Endothelial cell (in vitro differentiated cells): ENCODE data around the gene ASB9. TPM values are rescaled to one million over a fixed set of nuclear protein-coding genes. Genes with fewer than 3 reads are reported as not detected.

ENCODE experiments used
- DNase-seq: peaks from one replicate; pipeline ENCODE4 v3.0.0; 2021; ENCODE audit warnings: low spot score
- H3K27ac Mint-ChIP-seq: one replicate; pipeline ENCODE4 v1.8.0; 2021; ENCODE audit warnings: mixed read lengths, inconsistent platforms; ENCODE audit not compliant: unreplicated experiment
- H3K27me3 Mint-ChIP-seq: one replicate; pipeline ENCODE4 v1.8.0; 2021; ENCODE audit warnings: mild to moderate bottlenecking, moderate library complexity, mixed read lengths, inconsistent platforms; ENCODE audit not compliant: unreplicated experiment
- H3K36me3 Mint-ChIP-seq: one replicate; pipeline ENCODE4 v1.8.0; 2021; ENCODE audit warnings: mild to moderate bottlenecking, low read depth, mixed read lengths, inconsistent platforms; ENCODE audit not compliant: unreplicated experiment
- H3K4me1 Mint-ChIP-seq: one replicate; pipeline ENCODE4 v1.8.0; 2021; ENCODE audit warnings: mild to moderate bottlenecking, mixed read lengths, inconsistent platforms; ENCODE audit not compliant: unreplicated experiment
- H3K4me3 Mint-ChIP-seq: one replicate; pipeline ENCODE4 v1.8.0; 2021; ENCODE audit warnings: mild to moderate bottlenecking, mixed read lengths, inconsistent platforms; ENCODE audit not compliant: unreplicated experiment
- H3K9me3 Mint-ChIP-seq: one replicate; pipeline ENCODE4 v1.8.0; 2021; ENCODE audit warnings: mixed read lengths, inconsistent platforms; ENCODE audit not compliant: unreplicated experiment
- total RNA-seq: library from RNA; stranded (reverse); fragmentation: NEBNext Ultra II Directional; extraction: Animal tissue kit (Norgen Biotek cat#: 25700); gene quantifications from one replicate; pipeline ENCODE4 v1.2.1, GENCODE V29; 2021; ENCODE audit not compliant: unreplicated experiment
- TF ChIP-seq, protein P1 (sequence below): fragments of 200-600 bp; sonication (generic); IDR thresholded peaks from one replicate; pipeline ENCODE4 v1.5.0; 2021; ENCODE audit warnings: antibody characterized with exemption; ENCODE audit not compliant: unreplicated experiment

Gene ASB9
- total RNA-seq, 1 donor from 2014 or later: 2.8 TPM

DNA sequence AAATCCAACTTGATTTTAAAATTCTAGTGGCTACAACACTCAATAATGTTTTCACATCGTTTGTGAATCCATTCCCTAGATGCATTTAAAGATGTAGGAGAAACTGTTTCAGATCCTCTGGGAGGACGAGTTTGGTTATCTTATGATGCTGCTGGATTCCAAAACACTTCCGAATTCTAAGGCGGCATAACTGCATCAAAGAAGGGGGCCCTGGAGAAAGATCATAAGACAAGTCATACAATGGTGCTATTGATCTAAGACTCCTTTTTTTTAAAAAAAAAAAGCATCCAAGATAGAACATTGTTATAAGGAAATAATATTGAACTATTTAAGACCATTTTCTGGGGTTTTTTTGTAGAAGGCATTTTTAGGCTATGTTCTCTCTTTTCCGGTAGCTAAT is 25.5 kb downstream of the ASB9 start:
- TF ChIP-seq, protein P1, sequence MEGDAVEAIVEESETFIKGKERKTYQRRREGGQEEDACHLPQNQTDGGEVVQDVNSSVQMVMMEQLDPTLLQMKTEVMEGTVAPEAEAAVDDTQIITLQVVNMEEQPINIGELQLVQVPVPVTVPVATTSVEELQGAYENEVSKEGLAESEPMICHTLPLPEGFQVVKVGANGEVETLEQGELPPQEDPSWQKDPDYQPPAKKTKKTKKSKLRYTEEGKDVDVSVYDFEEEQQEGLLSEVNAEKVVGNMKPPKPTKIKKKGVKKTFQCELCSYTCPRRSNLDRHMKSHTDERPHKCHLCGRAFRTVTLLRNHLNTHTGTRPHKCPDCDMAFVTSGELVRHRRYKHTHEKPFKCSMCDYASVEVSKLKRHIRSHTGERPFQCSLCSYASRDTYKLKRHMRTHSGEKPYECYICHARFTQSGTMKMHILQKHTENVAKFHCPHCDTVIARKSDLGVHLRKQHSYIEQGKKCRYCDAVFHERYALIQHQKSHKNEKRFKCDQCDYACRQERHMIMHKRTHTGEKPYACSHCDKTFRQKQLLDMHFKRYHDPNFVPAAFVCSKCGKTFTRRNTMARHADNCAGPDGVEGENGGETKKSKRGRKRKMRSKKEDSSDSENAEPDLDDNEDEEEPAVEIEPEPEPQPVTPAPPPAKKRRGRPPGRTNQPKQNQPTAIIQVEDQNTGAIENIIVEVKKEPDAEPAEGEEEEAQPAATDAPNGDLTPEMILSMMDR: no peak
- no peaks in the 10 kb centered on the region for H3K4me1 Mint-ChIP-seq
- no peaks in the 10 kb centered on the region for H3K9me3 Mint-ChIP-seq
- DNase-seq: no peak
- H3K27me3 Mint-ChIP-seq: no peaks in the 10 kb centered on the region
- H3K4me3 Mint-ChIP-seq: no peak overlapping the region
- H3K36me3 Mint-ChIP-seq: no peaks in the 10 kb centered on the region
- no peak overlapping the region for H3K27ac Mint-ChIP-seq

DNA sequence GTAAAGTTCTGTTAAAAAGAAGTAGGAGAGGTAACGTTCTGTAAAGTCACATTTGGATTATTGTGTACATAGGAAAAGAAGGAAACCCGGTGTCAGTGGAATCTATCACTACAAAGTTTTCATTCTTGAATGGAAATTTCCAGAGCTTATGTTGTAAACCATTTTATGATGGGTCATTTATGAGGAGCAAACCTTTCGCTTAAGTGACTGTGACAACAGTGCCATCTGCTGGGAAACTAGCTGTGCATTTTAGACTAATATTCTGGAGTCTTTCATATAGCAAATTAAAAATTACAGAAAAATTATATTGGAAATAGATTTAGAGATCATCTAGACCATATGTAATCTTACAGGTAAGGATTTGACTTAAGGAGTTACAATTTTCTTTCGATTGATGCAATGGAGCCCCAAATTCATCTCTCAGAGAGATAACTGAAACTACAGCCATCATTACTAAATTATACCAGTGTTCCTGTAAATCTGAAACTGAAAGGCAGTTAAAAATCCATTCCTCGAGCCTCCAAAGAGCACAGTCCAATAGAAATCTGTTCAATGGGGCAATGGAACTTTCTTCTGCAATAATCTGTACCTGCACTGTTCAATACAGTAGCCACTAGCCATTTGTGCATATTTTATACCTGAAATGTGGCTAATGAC is 26.9 kb downstream of the ASB9 start:
- TF ChIP-seq, protein P1: no peak
- peak; percentile 6 for DNase-seq
- Mint-ChIP-seq H3K4me1 (no peaks in the 10 kb centered on the region), H3K36me3 (no peaks in the 10 kb centered on the region), H3K4me3 (no peak overlapping the region), H3K27me3 (no peaks in the 10 kb centered on the region), H3K9me3 (no peaks in the 10 kb centered on the region), H3K27ac (no peak overlapping the region)

DNA sequence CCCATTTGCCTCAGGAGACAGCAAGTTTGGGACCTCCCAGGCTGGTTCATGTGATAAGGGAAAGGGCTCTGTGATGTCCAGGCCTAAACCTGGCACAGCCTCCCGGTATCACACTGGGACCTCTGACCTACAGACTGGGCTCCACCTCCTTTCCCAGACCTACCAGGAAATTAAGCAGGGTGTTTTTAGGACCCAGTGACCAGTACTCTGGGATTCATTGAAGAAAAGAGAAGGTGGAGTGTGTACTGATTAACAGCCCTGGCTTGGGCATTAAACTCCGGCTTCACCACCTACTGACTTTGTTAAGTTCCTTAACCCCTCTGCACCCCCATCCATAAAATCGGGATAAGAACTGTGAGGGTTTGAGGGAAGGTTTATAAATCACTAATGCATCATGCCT is 28.6 kb downstream of the ASB9 start:
- H3K27me3 Mint-ChIP-seq: no peaks in the 10 kb centered on the region
- H3K4me3 Mint-ChIP-seq: no peak overlapping the region
- H3K4me1 Mint-ChIP-seq: no peaks in the 10 kb centered on the region
- TF ChIP-seq, protein P1: no peak
- no peaks in the 10 kb centered on the region for H3K36me3 Mint-ChIP-seq
- DNase-seq: no peak
- no peaks in the 10 kb centered on the region for H3K9me3 Mint-ChIP-seq
- H3K27ac Mint-ChIP-seq: no peak overlapping the region

DNA sequence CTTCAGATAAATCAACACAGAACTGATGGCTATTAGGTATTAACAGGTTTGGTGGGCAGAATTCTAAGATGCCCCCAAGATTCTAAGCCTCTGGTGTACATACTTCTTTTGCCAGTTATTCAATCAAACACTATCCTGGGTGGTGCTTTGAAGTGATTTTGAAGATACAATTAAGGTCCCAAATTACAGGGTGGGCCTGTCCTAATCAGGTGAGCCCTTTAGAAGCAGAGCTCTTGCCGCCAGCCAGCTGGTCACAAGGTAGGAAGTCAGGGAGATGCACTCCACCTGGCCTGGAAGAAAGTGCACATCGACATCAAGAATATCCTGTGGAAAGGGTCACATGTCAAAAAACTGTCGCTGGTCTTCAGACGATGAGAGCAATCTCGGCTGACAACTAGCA is 29.5 kb downstream of the ASB9 start:
- no peaks in the 10 kb centered on the region for H3K9me3 Mint-ChIP-seq
- TF ChIP-seq, protein P1: no peak
- H3K4me1 Mint-ChIP-seq: no peaks in the 10 kb centered on the region
- H3K4me3 Mint-ChIP-seq: no peak overlapping the region
- no peak overlapping the region for H3K27ac Mint-ChIP-seq
- H3K27me3 Mint-ChIP-seq: no peaks in the 10 kb centered on the region
- no peak for DNase-seq
- H3K36me3 Mint-ChIP-seq: no peaks in the 10 kb centered on the region

DNA sequence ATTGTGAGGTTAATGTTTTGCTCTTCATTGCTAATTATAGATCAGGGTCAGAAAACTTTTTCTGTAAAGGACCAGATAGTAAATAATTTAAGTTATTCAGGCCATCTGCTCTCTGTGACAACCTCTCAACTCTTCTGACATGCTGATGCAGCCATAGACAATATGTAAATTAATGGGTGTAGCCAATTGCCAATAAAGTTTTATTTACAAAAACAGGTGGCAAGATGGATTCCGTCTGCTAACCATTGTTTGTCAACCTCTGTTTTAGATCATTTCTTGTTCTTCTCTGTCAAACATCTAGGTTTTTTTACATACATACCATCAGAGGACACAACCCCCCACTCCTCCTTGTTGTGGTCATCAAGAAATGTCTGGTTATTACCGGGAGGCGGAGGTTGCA is 33.7 kb downstream of the ASB9 start:
- Mint-ChIP-seq H3K4me3 (no peak overlapping the region), H3K27ac (no peak overlapping the region), H3K27me3 (no peaks in the 10 kb centered on the region), H3K9me3 (no peaks in the 10 kb centered on the region), H3K4me1 (no peaks in the 10 kb centered on the region), H3K36me3 (no peaks in the 10 kb centered on the region)
- no peak for DNase-seq
- TF ChIP-seq, protein P1: no peak
